Stromal cell of bone marrow (primary cell): ENCODE measurements around the gene DHRS4L2.

Experiments
- DNase-seq: peaks from one replicate; pipeline ENCODE4 v3.0.0-alpha.2; 2012; ENCODE audit warnings: low read depth

Gene DHRS4L2

DNA sequence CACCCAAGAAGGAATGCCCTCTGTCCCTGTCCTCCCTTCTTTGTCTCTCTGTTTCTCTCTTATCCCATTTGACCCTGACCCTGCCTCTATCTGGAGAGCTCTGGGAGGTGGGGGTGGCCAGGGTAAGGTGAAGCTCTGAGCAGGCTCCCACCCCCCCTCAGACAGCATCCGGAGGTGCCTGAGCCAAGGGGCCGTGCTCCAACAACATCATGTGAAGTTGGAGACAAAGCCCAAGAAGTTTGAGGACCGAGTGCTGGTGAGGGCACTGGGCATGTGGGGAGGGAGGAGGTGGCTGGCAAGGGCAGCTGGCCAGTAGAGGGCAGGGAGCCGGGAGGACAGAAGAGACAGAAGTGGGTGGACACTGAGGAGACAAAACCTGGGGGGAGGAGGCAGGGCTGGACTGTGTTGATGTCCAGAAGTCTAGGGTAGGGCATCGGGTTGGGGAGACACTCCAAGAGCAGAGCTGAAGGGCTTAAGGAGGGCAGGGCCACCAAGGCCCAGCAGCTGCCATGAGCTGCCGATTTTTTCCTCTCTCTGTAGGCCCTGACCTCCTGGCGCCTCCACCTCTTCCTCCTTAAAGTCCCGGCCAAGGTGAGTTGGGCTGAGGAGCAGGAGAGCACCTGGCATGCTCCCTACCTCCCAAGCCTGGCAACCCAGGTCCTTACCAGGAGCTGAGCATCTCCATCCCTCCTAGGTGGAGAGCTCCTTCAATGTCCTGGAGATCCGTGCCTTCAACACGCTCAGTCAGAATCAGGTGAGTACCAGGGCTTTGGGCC lies 65.0 kb downstream of the DHRS4L2 start:
- no peak for DNase-seq

DNA sequence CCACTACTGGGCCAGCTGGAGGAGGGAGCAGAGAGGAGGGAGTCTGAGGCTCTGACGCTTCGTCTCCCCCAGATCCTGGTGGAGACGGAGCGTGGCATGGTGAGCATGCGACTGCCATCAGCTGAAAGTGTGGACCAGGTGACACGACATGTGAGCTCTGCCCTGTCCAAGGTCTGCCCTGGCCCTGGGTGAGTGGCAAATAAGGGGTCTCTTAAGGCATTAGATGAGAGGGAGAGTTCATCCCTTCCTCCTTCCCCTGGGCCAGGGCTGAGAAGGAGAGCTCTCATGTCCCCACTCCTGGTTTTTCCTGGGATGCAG lies 65.6 kb downstream of the DHRS4L2 start:
- DNase-seq, result no peak

DNA sequence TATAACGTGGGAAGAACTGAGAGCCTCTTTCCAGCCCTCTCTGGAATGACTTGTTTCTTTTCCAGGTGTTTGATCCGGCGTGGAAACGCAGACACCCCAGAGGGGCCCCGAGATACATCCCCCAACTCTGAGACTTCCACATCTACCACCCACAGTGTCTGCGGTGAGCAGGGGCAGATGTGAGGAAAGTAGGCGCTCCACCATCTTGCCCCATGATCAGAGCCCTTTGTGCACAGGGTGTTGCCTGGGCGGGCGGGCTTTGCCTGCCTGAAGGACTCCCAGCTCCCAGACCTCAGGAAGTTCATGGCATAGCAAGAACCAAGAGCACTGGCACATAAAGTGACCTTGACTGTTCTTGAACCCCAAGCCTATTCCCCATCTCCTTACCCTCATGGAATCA lies 65.9 kb downstream of the DHRS4L2 start:
- DNase-seq, result no peak
